Measurements from ENCODE around the gene UBE2E2. TPM values are rescaled to one million over a fixed set of nuclear protein-coding genes. Genes with fewer than 3 reads are reported as not detected.

The UBE2E2 gene
- total and polyA plus RNA-seq, 2 donors from 2014 or later: 40.9 to 61.7 TPM

DNA sequence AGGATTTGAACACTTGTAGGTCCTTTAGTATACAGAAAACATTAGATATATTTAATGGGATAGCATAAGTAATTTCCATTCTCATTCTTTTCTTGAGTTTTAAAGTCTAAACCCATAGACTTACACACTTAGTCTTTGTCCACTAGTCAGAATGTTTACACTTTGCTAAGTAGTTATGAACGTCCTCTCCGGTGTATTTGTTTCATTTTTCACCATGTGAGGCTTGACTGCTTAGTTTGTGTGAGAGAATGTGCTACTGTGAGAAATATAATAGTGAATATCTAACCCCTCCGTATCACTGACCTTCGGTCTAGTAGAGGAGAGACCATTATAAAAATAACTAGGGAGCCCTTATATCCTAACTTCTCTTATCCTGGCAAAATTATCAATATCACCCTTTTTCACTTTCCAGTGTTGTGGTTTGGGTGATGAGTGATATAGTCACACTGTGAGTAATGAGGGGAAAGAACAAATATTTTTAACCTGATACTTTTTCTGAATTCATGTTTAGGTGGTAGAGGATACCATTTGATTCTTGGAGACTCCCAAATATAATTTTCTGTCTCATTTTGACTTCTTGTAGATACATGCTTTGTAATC lies 122.4 kb downstream of the UBE2E2 start:
- Histone ChIP-seq H3K9ac (ENCODE audit: low read length in 3 of 3) (no peak overlapping the region), H3K27ac (ENCODE audit: low read depth in 2 of 2, low read length in 2 of 2) (no peak overlapping the region), H3K36me3 (ENCODE audit: control insufficient read depth in 2 of 3, insufficient read depth in 3 of 3, low read length in 3 of 3) (no peaks in the 10 kb centered on the region), H3K4me3 (ENCODE audit: low read length in 3 of 3) (no peak overlapping the region), H3K9me3 (ENCODE audit: control insufficient read depth in 2 of 3, insufficient read depth in 1 of 3, low read length in 3 of 3) (no peaks in the 10 kb centered on the region), H3K27me3 (ENCODE audit: control insufficient read depth, insufficient read depth, low read length) (no peaks in the 10 kb centered on the region), H3K4me1 (ENCODE audit: control insufficient read depth in 2 of 3, insufficient read depth in 2 of 3, low read depth in 1 of 3, low read length in 3 of 3) (no peaks in the 10 kb centered on the region)
- FAIRE-seq (no peak), DNase-seq (no peak)
- TF ChIP-seq, protein P1, sequence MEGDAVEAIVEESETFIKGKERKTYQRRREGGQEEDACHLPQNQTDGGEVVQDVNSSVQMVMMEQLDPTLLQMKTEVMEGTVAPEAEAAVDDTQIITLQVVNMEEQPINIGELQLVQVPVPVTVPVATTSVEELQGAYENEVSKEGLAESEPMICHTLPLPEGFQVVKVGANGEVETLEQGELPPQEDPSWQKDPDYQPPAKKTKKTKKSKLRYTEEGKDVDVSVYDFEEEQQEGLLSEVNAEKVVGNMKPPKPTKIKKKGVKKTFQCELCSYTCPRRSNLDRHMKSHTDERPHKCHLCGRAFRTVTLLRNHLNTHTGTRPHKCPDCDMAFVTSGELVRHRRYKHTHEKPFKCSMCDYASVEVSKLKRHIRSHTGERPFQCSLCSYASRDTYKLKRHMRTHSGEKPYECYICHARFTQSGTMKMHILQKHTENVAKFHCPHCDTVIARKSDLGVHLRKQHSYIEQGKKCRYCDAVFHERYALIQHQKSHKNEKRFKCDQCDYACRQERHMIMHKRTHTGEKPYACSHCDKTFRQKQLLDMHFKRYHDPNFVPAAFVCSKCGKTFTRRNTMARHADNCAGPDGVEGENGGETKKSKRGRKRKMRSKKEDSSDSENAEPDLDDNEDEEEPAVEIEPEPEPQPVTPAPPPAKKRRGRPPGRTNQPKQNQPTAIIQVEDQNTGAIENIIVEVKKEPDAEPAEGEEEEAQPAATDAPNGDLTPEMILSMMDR (IDR thresholded peaks at IDR 0.05; ENCODE audit: borderline replicate concordance, extremely low read depth, insufficient read depth): no peak
- intact Hi-C loops (cut with DNase I): no loop called here

DNA sequence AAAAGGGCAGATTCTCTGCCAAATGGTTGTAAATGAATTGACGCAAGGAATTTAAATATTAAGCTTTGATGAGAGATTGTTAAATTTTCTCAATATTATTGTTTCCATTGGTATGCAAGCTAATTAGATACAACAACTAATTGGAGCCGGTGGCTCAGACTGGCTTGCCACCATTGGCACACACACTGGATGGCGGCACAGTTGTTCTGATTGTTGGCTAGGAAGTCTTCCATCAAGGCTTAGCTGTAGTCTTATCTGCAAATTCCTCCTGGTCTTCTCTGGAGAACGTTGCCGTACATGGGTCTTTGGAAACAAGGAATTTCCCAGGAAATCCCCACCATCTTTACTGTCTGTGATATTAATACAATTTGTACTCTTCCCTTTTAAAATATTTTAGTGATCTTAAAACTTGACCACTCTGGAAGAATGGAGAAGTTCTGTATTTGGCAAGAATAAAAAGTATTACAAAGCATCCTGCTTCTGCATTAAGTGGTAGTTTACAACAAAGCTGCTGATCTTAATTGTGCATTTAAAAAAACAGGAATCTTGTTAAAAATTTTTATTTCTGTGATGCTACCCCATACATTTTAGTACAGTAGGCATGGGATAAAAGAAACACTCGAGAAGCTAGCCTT lies 126.5 kb downstream of the UBE2E2 start:
- DNase-seq (no peak), FAIRE-seq (no peak)
- Histone ChIP-seq H3K36me3 (ENCODE audit: control insufficient read depth in 2 of 3, insufficient read depth in 3 of 3, low read length in 3 of 3) (no peaks in the 10 kb centered on the region), H3K9ac (ENCODE audit: low read length in 3 of 3) (no peak overlapping the region), H3K27me3 (ENCODE audit: control insufficient read depth, insufficient read depth, low read length) (no peaks in the 10 kb centered on the region), H3K27ac (ENCODE audit: low read depth in 2 of 2, low read length in 2 of 2) (no peak overlapping the region), H3K4me1 (ENCODE audit: control insufficient read depth in 2 of 3, insufficient read depth in 2 of 3, low read depth in 1 of 3, low read length in 3 of 3) (no peaks in the 10 kb centered on the region), H3K4me3 (ENCODE audit: low read length in 3 of 3) (no peak overlapping the region), H3K9me3 (ENCODE audit: control insufficient read depth in 2 of 3, insufficient read depth in 1 of 3, low read length in 3 of 3) (no peaks in the 10 kb centered on the region)
- intact Hi-C loops (cut with DNase I): no loop called here
- TF ChIP-seq, protein P1 (IDR thresholded peaks at IDR 0.05; ENCODE audit: borderline replicate concordance, extremely low read depth, insufficient read depth): no peak

DNA sequence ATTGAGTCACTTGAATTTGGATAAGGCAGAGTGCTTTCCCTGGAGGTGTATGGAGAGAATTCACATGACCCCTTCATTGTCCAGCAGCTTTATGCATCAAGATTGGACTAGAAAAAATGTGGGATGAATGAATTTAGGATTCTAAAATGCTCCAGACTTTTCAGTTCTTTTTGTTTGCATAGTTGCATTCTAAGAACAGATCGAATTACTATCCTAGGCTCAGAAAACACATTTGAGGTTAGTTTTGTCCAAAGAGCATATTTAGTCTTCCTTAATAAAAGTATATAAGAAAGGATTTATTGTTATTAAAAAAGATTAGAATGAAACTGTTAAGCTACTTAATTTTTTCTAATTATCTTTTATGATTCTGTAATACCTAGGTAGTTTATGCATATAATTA lies 127.4 kb downstream of the UBE2E2 start:
- DNase-seq (no peak), FAIRE-seq (peak; percentile 67)
- H3K9me3 ChIP-seq (ENCODE audit: control insufficient read depth in 2 of 3, insufficient read depth in 1 of 3, low read length in 3 of 3): no peaks in the 10 kb centered on the region
- intact Hi-C loops (cut with DNase I): no loop called here
- no peaks in the 10 kb centered on the region for H3K4me1 ChIP-seq (ENCODE audit: control insufficient read depth in 2 of 3, insufficient read depth in 2 of 3, low read depth in 1 of 3, low read length in 3 of 3)
- TF ChIP-seq, protein P1 (IDR thresholded peaks at IDR 0.05; ENCODE audit: borderline replicate concordance, extremely low read depth, insufficient read depth): no peak
- H3K9ac ChIP-seq (ENCODE audit: low read length in 3 of 3): no peak overlapping the region
- H3K36me3 ChIP-seq (ENCODE audit: control insufficient read depth in 2 of 3, insufficient read depth in 3 of 3, low read length in 3 of 3): no peaks in the 10 kb centered on the region
- no peak overlapping the region for H3K4me3 ChIP-seq (ENCODE audit: low read length in 3 of 3)
- no peak overlapping the region for H3K27ac ChIP-seq (ENCODE audit: low read depth in 2 of 2, low read length in 2 of 2)
- H3K27me3 ChIP-seq (ENCODE audit: control insufficient read depth, insufficient read depth, low read length): no peaks in the 10 kb centered on the region
